Activated T-helper 9 cell treated with anti-CD3 and anti-CD28 coated beads, Interleukin-2, amount 50 U/mL, for 16 hours (primary cell): ENCODE measurements around the gene TPM1.

Source experiments
- DNase-seq: peaks from one replicate; pipeline ENCODE4 v3.0.0-alpha.2; 2020; ENCODE audit warnings: low read depth

TPM1 gene

DNA sequence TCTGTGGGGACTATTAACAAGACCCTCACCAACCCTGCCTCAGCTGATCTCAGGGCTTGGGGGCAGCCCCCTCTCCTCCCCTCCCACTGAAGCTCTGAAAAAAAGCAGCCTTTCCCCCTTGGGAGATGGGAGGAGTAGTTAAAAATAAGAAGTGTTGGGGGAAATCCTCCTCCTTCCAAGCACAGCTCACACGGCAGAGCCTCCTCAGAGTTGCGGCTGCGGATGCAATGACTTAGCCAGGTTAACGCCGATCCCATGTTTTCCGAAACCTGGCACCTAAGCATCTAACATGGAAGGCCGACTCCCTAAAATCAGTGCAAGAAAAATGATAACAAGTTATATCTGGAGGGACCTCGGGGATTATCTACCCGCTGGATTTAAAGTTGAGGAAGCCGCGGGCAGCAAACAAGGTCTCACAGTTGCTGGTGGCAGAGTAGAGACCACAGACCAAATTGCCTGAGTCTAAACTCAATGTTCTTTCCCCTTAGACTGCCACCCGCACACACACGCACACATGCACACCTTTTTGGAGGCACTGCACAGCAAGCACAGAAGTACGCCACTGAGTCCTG is 1.1 kb upstream of the TPM1 start:
- no peak for DNase-seq

DNA sequence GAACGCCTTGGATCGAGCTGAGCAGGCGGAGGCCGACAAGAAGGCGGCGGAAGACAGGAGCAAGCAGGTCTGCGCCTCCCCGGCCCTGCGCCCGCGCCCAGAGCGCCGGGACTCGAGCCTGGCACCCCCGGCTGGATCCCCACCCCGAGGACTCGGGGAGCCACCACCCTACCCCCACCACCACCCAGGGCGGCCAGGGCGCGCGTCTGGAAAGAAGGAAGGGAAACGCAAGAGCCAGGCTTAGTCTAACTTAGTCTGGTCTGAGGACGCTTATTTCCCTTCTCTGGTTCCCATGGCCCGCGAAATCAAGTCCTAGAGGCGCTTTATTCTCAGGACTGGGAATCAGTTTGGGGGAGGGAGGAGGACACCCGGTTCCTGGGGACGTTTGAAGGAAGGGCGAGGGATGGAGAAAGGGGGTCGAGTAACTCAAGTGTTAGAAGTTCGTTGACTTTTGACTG is 359 bp downstream of the TPM1 start:
- DNase-seq, result no peak

DNA sequence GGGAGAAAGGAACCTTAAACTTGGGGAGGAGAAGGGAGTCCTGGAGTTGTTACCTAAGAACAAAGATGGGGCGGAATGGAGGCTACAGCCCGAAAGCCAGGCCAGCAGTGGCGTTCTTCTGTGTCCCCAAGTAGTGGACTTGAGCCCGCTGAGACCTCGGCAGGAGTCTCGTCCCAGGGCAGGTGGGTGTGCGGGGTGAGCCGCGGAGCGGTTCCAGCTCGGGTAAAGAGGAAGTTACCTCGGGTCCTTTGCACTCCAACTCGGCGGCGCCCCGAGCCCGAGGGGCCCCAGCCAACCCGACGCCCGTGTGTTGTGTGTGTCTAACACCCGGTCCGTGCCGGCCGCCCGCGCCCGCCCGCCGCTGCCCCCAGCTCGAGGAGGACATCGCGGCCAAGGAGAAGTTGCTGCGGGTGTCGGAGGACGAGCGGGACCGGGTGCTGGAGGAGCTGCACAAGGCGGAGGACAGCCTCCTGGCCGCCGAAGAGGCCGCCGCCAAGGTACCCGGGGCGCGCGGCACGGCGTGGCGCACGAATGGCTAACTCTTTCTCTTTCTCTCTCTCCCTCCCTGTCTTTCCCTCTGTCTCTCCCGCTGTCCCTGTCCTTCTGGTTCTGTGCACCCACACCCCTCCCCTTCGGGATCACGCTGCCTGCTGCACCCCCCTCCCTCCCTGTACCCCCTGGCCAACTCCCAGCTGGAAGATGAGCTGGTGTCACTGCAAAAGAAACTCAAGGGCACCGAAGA is 959 bp downstream of the TPM1 start:
- DNase-seq, result no peak

DNA sequence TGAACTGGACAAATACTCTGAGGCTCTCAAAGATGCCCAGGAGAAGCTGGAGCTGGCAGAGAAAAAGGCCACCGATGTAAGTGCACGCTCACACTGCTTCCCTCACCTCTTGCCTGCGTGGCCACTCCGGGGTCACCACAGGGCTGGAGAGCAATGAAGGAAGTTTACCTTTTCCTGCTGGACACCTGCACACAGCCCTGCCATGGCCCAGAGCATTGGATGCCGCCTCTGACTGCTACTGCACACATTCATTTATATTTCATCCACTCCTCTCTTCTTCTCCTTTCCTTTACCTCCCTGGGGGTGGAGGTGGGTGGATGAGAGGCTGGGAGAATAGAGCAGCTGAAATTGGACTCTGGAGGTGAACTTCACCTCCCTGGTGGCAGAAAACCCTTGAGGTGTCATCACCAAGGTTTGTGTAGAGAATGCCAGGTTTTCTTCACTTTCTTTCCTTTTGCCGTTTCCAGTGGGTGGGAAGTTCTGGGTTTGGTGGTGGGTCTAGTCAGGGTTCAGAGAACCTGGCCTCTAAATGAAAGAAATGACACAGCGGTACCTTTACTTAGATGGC is 1.6 kb downstream of the TPM1 start:
- DNase-seq, result no peak

DNA sequence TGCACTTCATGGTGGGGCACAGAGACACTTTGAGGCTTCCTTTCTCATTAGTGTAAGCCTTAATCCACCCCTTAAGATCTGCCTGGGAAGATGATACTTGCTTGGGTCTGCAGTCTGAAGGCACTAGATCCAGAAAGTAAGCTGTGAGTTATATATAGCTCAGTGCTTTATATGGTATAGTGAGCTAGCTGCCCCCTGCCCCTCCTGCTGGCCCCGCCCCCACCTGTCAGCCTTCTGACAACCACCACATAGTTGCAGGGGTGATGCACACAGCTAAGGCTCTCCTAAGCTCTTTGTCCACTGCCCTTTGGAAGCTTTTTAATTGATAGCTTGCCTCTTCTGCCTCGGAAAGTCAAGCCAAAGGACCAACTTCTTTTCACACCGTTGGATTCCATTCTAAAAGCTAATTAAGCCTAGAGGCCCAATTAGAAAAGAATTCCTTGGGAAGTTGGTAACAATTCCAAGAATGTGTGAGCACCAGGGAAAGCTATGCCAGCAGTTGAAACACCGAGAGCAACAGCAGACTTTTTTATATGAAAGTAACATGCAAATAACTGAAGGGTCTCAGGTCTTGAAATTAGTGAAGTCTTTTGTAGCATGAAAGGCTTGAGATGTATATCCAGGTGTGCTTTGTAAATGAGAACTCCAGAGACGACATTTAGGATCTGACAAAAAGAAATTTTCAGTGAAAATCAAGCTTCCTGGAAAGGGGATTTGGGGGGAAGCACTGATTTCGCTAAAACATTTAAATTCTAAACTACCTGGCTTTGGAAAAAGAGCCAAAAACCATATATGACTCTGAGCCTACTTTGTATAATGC is 2.3 kb downstream of the TPM1 start:
- no peak for DNase-seq

DNA sequence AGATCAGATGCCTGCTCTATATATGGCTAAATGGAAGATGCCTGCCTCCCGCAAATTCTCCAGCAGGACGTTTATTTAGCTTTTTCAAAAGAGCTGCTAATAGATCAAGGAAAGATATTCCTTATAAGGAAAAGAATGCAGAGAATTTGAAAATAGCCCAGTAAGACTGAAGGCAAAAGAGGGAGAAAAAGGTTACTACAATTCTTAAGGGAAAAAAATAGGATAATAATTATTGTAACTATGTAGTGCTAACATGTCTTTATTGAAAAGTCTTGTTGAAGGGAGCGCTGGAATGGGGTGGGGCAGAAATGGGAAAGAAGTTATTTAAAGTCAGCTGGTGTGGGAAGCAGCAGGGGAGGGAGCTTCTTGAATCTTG is 2.9 kb downstream of the TPM1 start:
- no peak for DNase-seq

DNA sequence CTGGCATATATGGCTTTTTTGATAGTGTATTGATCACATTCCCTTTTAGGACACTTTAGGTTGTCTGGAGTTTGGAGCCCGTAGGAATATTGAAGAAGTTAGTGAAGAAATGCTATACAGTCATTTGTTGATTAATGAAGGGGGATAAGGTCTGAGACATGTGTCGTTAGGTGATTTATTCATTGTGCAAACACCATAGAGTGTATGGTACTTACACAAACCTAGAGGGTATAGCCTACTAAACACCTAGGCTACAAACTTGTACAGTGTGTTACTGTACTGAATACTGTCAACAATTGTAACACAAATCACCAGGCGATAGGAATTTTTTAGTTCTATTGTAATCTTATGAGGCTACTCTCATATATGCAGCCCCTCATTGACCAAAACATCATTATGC is 3.3 kb downstream of the TPM1 start:
- DNase-seq, result no peak

DNA sequence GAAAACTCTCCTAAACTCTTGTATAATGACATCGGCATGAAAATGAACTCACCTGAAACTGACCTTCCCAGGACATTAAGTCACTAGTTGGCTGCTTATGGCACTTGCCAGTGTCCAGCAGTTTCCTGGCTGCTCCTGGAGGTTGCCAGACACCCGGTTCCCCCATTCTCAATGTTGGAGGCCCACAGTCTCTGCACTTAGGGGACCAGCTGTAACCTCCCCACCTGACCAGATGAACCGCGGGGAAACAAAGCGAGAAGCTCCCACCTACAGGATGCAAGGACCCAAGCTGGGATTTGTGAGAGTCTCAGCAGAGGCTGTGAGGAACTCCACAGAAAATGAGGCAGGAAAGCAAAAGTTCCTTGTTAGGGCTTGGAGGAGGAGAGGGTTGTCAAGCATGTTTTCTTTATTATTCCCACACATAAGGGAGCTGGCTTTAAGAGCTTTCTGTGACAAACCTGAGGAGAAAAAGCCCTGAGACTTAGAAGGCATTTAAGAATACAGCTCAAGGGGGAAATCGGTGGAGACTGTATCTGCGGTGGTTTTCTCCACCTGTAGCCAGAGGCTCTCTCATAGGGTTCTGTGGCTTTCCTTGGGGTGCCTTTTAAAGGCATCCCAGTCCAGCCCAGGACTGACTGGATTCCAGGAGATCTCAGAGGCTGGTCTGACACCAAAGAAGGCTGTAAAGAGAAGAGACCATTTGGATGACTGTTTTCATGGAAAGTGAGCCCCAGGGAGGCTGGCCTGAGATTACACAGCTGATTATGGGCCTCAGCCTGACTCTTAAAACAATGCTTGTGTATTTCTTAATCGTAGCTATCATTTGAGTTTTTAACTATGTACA is 4.6 kb downstream of the TPM1 start:
- DNase-seq, result no peak

DNA sequence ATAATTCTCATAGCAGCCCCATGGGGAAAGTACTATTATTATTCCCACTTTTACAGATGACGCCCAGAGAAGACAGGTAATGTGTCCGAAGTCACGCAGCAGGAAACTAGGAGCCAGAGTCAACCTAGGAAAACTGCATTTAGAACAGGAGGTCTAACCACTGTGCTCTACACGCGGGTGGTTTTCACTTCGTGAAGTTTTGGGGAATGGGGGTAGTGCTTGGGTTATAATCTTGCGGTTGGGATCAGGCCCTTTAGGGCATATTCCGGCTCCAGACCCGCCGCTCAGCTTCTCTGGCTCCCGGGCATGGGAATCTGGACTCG is 5.2 kb downstream of the TPM1 start:
- no peak for DNase-seq

DNA sequence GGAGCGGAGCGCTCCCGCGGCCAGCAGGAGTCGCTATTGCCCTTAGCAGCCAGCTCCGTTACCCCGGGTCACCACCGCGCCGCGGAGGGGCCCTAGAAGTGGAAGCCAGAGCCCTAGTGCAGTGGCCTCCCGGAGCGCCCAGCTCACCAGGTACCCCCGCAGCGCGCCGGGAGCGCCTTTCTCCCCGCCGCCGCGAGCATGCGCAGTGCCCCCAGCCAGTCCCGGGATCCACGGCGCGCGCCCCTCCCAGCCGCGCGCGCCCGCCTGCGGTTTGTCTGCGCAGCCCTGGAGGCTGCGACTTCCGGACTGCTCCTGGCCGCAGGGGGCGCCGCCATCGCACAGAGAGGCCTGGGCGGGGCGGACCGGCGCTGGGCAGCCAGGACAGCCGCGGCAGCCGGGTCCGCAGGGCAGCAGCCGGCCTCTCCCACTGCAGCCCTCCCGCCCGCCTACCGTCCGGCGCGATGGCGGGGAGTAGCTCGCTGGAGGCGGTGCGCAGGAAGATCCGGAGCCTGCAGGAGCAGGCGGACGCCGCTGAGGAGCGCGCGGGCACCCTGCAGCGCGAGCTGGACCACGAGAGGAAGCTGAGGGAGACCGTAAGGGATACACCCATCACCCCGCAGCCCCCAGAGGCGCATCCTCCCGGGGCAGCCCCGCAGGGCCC is 5.7 kb downstream of the TPM1 start:
- peak; percentile 79 for DNase-seq

DNA sequence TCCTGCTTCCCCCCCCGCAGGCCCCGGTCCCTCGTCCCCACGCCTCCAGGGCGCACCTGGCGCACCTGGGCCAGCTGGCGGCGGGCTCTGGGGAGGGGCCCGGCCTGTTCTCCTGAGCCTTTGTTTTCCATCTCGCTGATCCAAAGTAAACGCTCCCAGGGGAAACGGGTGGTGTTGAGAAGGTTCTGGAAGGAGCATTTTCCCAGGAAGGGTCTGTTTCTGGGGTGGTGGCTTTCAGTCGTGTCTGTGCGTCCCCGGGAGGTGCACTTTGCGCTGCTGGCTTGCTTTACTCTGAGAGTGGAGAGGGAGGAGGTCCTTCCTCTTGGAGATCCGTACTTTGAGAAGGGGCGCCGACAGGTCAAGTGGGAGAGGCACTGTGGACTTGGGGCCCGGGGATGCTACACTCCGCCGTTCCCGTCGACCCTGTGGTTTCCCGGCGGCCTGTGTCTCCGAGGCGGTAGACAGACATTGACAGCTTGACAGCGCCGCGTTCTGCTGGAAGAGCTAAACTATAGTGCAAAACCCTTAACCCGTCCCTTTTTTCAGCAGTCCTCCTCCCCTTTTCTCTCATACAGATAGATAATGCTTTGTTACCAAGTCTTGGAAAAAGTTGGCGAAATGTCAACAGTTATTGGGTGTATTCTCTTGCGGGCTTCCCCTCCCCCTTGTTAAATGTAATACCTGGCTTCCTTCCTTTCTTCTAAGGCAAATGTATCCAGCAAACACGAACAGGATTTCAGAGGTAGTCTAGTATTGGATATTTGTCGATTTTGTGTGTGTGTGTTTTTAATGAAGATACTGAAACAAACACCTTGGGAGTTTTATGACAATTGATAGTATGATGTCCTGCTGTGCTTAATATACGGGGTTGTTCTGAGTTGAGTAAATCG is 6.5 kb downstream of the TPM1 start:
- DNase-seq, result peak; percentile 9

DNA sequence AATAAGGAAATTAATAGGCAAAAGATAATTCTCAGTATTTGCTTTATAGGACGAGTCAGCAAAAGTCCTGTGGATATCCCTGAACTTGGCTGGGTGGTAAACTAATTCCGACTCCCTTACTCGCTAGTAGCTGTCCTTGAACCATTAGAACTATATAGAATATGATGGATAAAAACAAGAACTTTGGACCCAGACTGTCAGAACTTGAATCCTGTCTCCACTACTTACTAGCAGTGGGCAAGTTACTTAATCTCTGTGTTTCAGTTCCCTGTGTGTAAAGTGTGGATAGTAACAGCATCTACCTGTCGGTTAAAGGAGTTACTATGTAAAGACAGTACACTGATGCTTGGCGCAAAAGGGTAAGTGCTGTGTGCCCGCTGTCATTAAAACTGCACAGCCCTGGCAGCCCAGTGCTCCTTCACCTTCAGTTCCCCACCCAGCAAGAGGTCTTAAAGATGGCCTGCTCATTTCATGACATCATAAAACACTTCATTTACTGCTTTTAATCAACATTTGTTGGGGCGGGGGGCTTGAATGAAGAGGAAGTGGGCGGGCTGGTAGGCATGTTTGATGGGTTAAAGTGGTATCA is 7.3 kb downstream of the TPM1 start:
- no peak for DNase-seq

DNA sequence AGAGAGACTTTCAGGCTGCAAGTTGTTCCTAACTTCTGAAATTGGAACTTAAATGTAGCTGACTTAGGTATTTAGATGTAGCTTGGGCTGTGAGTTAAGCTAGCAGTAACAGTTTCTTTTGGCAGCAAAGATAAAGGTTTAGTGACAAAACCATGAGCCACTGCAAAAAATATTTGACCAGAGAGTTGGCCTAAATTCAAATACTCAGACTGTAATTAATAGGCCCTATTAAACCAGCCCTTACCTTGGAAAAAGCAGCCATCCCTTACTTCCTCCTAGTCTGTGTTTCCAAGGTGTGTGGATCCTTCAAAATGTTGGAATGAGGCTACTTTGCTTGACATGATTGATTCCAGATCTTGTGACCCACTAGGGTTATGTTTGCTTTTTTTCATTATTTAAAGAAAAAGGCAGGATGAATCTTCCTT is 8.2 kb downstream of the TPM1 start:
- no peak for DNase-seq

DNA sequence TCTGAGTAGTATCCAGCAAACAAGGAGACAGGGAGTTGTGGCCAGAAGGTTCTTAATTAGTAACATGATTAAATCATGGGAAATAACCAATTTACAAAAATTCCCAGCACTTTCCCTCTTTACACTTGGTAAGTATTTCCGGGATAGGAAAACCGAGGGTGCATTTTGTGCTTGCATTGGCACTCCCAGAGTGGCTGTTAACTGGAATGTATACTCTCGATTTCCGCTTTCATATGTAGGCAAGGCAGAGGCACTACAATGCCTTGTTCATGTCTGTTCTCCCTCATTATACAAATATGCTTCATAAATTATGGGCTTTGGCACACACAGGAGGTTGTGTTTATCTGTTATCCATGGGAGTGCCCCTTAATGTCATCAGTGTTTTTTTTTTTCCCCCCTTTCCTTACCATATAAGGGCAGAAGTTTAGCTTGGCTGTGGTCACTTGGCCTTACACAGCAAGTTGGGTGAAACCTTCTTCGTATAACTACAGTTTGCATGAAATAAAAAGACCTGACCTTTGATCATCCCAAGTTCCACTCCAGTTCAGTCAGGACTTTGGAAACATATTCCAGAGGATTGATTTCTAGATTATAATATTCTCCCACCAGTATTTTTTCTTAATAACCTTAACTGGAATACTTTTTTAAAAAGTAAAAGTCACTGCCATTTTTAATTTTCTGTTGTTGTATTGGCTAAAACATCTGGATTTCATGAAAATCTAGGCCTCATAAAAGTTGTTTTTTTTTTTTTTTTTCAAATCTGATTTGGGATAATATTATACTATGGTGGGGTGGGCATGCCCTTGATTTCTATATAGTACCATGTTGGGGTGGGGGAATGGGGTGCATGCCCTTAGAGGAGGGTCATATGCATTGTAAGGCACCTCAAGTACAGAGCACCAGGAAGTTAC is 8.9 kb downstream of the TPM1 start:
- no peak for DNase-seq

DNA sequence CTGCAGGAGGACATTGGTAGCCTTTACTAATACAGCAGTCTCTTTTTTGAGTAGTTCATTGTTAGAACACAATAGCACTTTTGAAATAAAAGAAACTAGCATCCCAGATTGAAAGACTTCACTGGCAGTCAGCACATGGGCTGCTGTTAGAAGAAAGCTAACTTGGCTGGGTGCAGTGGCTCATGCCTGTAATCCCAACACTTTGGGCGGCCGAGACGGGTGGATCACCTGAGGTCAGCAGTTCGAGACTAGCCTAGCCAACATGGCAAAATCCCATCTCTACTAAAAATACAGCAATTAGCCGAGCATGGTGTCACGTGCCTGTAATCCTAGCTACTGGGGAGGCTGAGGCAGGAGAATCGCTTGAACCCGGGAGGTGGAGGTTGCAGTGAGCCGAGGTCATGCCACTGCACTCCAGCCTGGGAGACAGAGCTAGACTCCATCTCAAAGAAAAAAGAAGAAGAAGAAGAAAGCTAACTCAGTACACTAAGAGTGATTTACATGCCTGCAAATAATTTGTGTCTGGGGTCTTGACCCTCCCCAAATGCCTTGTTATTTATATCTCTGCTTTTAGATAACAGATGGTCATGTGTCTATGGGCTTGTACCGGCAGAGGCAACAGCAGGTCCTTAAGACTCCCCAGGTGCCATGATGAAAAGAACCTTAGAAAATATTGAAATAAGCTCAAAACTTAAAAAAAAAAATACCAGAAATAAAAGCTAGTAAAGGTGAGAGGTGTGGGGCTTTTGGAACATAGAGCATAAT is 9.7 kb downstream of the TPM1 start:
- no peak for DNase-seq

DNA sequence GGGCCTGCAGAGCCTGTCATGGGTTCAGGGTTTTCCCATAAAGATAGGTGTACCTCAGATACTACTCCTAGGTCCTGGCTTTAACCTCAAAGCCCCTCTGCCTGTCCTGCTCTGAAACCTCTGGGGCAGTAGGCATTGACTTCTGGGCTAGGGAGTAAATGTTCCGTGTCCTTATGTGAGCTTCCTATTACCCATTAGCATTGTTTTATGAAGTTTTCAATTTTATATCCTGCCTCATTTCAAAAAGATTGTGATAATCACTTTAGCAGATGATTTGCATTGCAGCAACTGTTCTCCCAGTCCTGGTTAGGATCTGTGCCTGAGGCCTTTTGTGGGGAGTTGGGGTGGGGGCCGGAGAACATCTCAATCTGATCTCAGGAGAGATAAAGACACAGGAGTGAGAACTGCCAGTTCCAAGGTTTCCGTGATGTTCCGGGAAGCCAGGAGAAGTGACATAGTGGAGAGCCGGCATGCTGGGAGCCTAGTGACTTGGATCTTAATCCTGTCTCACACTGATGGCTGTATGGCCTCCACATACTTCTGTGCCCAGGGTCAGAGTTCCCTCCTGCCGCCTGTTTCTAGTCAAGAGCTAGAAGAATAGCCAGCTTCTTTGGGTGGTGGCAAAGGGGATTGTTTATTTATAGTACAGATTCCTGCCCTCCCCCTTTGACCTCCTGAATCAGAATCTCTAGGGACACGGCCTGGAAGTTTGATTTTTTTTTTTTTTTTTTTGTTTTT is 10.6 kb downstream of the TPM1 start:
- DNase-seq, result no peak

DNA sequence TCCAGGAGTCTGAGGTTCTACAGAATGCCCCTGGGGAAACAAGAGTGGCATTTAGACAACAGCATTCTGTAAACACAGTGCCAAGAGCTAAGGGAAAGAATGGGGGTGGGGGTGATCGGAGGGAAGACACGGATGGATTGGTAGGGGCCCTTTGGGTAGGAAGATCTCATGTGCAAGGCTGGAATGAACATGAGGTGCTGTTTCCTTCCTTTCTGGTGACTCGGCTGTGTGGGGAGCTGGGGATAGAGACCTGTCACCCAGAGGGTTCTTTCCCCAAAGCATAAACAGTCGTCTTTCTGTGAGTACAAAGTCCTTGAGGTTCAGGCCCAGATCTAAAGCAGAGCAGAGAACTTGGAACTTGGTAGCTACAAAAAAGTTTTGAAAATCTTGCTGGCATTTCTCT is 11.7 kb downstream of the TPM1 start:
- DNase-seq, result no peak

DNA sequence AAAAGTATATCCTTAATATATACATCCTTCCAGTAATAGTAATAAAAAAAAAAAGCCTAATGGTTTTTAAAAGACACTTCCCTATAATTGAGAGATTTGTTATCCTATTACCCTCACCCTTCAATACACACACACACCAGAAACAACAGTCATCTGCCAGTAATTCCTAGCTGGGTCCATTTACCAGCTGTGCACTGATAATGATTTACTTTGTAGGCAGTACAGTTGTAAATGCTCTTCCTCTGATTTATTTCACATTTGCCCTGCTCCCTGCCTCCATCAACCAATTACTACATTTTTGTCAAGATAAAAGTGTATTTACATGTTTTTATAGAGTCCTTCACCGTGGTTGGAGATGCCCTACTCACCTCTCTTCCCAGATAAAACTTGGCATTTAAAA is 12.4 kb downstream of the TPM1 start:
- no peak for DNase-seq
